Peyer's patch (tissue), 4 donors: ENCODE results near the gene MYO18B. TPM values are rescaled to one million over a fixed set of nuclear protein-coding genes. Genes with fewer than 3 reads are reported as not detected.

Experiments used
- DNase-seq, 3 donors: peaks; one replicate each; pipeline ENCODE4 v3.0.0-alpha.2; 2017 to 2019
- H3K27ac ChIP-seq, 4 donors: fragments of 200-600 bp; sonication (generic); one replicate each; pipeline ENCODE4 v1.5.1; 2016 to 2019
- H3K27me3 ChIP-seq, 2 donors: fragments of 200-600 bp; sonication (generic); one replicate each; pipeline ENCODE4 v1.5.1; 2019
- H3K36me3 ChIP-seq, 3 donors: fragments of 200-600 bp; sonication (generic); one replicate each; pipeline ENCODE4 v1.5.1; 2016 to 2019
- H3K4me1 ChIP-seq, 4 donors: fragments of 200-600 bp; sonication (generic); one replicate each; pipeline ENCODE4 v1.5.1; 2016 to 2019
- H3K4me3 ChIP-seq, 4 donors: fragments of 200-600 bp; sonication (generic); 1 replicate in 3 of 4; 2 replicates in 1 of 4; pipeline ENCODE4 v1.5.1; 2016 to 2019; ENCODE audit warnings: mild to moderate bottlenecking in 1 of 4
- H3K9me3 ChIP-seq, 4 donors: fragments of 200-600 bp; sonication (generic); one replicate each; pipeline ENCODE4 v1.5.1; 2016 to 2019; ENCODE audit warnings: mild to moderate bottlenecking in 1 of 4
- POLR2A ChIP-seq, 2 donors: fragments of 450-650 bp; IDR thresholded peaks; one replicate each; pipeline ENCODE4 v1.5.1; 2017; ENCODE audit warnings: antibody characterized with exemption in 2 of 2, mild to moderate bottlenecking in 2 of 2, moderate library complexity in 2 of 2
- total RNA-seq, 4 donors: library from RNA; depleted of rRNA; stranded (reverse); fragments of >200 nt; gene quantifications; one replicate each; pipeline ENCODE4 v1.1.0, GENCODE V29; 2016
- TF ChIP-seq, protein P1 (sequence below), 6 experiments: fragments of 450-650 bp in 4 of 6; fragments of 200-600 bp in 2 of 6; sonication (generic) in 1 of 6; IDR thresholded peaks; one replicate each; pipeline ENCODE4 v1.5.1; 2017 to 2019; ENCODE audit warnings: antibody characterized with exemption in 6 of 6, mild to moderate bottlenecking in 3 of 6, moderate library complexity in 1 of 6

The MYO18B gene
- total RNA-seq, 4 donors from 2014 or later = 0.28 to 0.83 TPM; not detected in 2

GRCh38 chr22:25935266-25936058 lies 193.5 kb downstream of the MYO18B start:
- no peaks in the 10 kb centered on the region for H3K36me3 ChIP-seq
- no peak overlapping the region for H3K27ac ChIP-seq

DNA sequence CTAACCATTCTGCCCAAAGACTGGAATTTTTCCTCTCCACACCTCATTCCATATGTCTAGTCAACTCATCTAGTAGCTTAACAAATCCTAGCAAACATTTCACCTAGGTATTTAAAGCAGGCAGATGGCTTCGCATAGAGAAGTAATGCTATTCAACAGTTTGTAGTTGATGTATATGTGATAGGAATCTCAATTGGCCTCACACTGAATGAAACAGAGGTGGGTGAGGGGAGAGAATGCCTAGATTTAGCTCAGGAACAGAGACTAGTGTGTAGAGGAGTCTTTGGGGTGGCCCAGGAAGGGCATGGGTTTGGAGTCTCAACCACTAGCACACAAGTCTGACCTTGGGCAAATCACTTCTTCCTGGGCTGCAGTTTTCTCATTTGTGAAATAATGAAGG lies 196.2 kb downstream of the MYO18B start:
- Histone ChIP-seq H3K27ac (no peak overlapping the region), H3K36me3 (no peaks in the 10 kb centered on the region), H3K27me3 (no peaks in the 10 kb centered on the region), H3K4me1 (no peaks in the 10 kb centered on the region), H3K9me3 (no peaks in the 10 kb centered on the region), H3K4me3 (no peak overlapping the region)
- DNase-seq = no peak
- TF ChIP-seq, protein P1, sequence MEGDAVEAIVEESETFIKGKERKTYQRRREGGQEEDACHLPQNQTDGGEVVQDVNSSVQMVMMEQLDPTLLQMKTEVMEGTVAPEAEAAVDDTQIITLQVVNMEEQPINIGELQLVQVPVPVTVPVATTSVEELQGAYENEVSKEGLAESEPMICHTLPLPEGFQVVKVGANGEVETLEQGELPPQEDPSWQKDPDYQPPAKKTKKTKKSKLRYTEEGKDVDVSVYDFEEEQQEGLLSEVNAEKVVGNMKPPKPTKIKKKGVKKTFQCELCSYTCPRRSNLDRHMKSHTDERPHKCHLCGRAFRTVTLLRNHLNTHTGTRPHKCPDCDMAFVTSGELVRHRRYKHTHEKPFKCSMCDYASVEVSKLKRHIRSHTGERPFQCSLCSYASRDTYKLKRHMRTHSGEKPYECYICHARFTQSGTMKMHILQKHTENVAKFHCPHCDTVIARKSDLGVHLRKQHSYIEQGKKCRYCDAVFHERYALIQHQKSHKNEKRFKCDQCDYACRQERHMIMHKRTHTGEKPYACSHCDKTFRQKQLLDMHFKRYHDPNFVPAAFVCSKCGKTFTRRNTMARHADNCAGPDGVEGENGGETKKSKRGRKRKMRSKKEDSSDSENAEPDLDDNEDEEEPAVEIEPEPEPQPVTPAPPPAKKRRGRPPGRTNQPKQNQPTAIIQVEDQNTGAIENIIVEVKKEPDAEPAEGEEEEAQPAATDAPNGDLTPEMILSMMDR (IDR thresholded peaks at IDR 0.05) = no peak
- no peak for TF ChIP-seq POLR2A (IDR thresholded peaks at IDR 0.05)

More at GRCh38 chr22:25935266-25936058, 193.5 kb downstream of the MYO18B start:
- H3K9me3 ChIP-seq = no peaks in the 10 kb centered on the region
- H3K4me3 ChIP-seq = no peak overlapping the region
- no peak for DNase-seq
- no peaks in the 10 kb centered on the region for H3K27me3 ChIP-seq
- TF ChIP-seq POLR2A (IDR thresholded peaks at IDR 0.05) = no peak
- TF ChIP-seq, protein P1 (IDR thresholded peaks at IDR 0.05) = no peak
- H3K4me1 ChIP-seq = no peaks in the 10 kb centered on the region

DNA sequence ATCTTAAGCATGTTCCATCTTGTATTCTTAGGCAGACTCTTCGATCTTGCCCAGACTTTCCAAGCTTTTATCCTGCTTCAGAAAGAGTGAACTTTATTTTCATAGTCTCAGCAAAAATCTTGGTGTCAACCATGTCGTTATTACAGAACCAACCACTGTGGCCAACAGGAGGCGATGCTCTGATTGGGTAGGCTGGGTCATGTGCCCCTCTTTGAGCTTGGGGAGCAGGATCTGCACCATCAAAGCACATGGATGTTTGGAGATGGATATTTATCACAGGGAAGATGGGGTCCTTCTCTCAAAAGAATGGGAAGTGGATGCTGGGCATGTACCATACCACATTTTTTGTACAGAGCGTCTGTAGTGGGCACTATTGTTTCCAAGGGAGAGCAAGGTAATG lies 197.4 kb downstream of the MYO18B start:
- Histone ChIP-seq H3K4me3 (no peak overlapping the region), H3K27me3 (no peaks in the 10 kb centered on the region), H3K9me3 (no peaks in the 10 kb centered on the region), H3K36me3 (no peaks in the 10 kb centered on the region), H3K4me1 (no peaks in the 10 kb centered on the region), H3K27ac (no peak overlapping the region)
- TF ChIP-seq POLR2A (IDR thresholded peaks at IDR 0.05) = no peak
- TF ChIP-seq, protein P1 (IDR thresholded peaks at IDR 0.05) = no peak
- DNase-seq = no peak

DNA sequence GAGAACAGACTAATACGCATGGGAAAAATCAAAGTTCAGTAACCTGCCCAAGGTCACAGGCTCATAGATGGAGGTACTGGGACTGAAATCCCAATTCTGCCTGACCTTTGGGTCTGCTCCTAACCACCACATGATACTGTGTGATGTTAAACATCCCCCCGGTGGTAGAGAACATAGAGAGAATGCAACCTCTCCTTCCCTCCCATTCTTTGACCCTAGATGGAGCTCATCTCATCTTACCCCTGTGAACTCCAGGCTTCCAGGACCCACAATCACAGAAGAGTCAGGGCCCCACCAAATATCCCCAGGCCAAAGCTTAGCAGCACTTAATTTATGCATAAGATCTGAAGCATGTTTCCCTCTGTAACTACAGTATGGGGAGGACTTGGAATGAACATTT lies 198.5 kb downstream of the MYO18B start:
- no peak for DNase-seq
- H3K4me1 ChIP-seq = no peaks in the 10 kb centered on the region
- TF ChIP-seq, protein P1 (IDR thresholded peaks at IDR 0.05) = no peak
- no peak for TF ChIP-seq POLR2A (IDR thresholded peaks at IDR 0.05)
- no peaks in the 10 kb centered on the region for H3K27me3 ChIP-seq
- H3K27ac ChIP-seq = no peak overlapping the region
- no peaks in the 10 kb centered on the region for H3K9me3 ChIP-seq
- H3K4me3 ChIP-seq = no peak overlapping the region
- no peaks in the 10 kb centered on the region for H3K36me3 ChIP-seq

DNA sequence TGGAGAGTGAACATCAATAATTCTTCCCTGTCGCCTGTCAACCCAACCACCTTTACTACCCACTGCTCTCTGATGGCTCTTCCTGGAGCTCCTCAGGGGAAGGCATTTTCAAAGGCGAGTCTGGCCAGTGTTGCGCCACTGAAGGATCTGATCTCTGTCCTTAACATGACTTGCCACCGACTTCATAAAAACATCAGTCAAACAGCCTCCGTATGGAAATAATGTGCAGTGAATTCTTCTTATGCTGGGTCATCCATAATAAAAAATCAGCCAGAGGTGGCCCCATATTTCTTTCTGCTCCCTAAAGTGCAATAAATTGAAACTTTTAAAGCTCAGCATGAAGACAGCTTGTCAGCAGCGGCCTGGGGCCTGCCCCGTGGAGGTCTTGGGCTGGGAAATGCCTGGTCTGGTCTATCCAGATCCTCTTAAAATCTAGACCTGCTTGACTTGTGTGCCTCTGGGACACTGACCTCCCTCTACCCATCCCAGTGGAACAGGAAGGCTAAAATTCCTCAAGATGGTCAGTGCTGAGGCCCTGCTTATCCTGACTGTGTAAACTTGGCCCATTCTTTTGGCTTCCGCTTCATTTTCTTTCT lies 199.5 kb downstream of the MYO18B start:
- Histone ChIP-seq H3K27me3 (no peaks in the 10 kb centered on the region), H3K4me1 (no peaks in the 10 kb centered on the region), H3K36me3 (no peaks in the 10 kb centered on the region), H3K9me3 (no peaks in the 10 kb centered on the region), H3K27ac (no peak overlapping the region), H3K4me3 (no peak overlapping the region)
- TF ChIP-seq, protein P1 (IDR thresholded peaks at IDR 0.05) = no peak
- no peak for TF ChIP-seq POLR2A (IDR thresholded peaks at IDR 0.05)
- no peak for DNase-seq
